HG02623 (cell line): ENCODE results near the gene CEBPZ.

ENCODE experiments used
- ATAC-seq: cut with Tn5 transposase; IDR thresholded peaks from one replicate; pipeline ENCODE4 v1.9.1; 2021; ENCODE audit warnings: moderate library complexity; ENCODE audit not compliant: unreplicated experiment

Gene CEBPZ

DNA sequence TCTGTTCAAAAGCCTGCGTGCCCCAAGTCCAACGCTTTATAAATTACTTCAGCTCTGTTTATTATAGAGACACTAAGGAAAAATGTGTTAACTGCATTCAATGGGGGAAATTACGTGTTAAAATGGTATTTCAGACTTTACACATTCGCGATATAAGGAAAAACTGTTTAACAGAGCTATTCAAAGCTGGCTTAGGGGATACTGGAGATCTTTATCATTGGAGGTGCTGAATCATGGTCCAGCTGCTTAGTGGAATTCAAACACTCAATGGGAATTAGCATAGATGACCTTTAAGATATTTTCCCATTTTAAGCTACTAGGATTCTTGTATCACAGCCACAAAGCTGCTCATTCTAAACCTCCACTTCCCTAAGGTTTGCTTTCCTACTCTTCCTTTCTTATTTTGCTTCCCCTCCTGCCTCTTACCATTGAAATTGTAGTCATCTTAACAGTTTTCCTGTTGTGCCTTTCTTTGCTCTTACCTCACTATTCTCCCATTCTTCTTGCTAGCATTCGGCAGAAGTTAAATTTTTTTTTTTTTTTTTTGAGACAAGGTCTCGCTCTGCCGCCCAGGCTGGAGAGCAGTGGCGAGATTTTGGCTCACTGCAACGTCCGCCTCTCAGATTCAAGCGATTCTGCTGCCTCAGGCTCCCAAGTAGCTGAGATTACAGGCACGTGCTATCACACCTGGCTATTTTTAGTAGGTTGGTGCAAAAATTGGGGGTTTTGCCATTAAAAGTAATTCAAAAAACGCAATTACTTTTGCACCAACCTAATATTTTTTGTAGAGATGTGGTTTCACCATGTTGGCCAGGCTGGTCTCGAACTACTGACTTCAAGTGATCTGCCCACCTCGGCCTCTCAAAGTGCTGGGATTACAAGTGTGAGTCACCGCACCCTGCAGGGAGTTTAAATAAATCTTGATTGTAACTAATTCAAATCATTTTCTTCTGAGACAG is 49.4 kb downstream of the CEBPZ start:
- ATAC-seq: no peak

DNA sequence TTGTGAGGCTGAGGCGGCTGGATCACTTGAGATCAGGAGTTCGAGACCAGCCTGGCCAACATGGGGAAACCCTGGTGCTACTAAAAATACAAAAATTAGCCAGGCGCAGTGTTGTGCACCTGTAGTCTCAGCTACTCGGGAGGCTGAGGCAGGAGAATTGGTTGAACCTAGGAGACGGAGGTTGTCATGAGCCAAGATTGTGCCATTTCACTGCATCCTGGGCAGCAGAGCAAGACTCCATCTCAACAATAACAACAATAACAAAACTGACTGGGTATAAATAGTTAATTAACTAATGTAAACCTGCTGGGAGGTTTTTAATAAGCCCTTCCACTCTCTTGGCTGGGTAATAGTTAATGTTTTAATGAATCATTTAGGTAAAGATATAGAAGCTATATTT is 50.8 kb downstream of the CEBPZ start:
- ATAC-seq: no peak

DNA sequence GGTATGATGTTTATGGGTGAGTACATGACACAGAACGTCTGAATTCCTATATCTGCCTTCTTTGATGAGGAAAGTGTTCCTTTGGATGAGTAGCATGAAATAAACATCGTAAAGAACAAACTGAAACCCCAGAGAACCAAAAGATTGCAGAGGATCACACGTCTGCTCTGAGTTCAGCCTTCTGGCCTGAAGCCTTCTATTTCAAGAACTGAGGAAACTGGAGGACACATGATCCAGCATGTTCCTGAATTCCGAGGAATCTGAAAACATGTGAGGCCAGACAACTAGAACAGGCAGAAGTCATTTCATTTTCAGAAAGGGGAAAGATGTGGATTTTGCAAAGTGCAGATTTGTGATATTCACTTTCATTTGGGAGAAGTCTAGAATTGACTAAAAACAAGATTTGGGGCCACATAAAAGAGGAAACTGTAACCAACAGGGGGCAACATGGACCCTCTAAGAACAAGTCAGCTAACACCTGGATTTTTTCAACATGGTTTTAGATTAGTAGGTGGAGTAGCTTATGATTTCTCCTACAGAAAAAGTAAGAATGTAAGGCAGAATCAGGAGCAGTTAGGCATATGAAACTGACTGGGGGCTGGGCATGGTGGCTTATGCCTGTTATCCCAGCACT is 51.3 kb downstream of the CEBPZ start:
- ATAC-seq: no peak

DNA sequence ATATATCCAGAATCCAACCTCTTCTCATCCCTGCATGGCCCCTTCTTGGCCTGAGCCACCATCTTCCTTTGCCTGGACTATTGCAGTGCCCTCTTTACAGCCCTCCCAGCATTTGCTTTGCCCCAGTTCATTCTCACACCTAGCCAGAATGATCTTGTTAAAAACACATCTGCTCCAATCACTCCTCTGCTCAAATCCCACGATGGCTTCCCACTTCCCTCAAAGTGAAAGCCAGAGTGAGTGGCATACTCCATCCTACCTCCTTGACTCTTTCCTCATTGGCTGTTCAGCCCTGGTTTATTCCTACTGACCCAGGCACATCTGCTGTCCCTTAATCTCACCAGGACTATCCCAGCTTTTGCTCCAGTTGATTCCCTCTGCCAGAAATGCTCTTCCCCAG is 57.7 kb downstream of the CEBPZ start:
- ATAC-seq: no peak

DNA sequence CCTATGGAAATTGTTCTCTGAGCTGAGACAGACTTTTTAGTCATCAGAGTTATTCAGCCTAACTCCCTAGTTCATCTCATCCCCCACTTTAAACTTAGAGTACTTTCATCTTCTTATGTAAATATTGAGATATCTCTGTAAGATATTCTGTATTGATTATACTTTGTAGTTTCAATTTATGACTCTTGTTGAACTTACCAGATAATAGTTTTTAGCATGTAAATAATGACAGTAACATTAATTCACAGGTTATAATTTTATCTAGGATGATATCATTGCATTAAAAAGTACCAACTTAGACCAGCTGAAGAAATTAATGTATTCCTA is 59.8 kb downstream of the CEBPZ start:
- no peak for ATAC-seq

DNA sequence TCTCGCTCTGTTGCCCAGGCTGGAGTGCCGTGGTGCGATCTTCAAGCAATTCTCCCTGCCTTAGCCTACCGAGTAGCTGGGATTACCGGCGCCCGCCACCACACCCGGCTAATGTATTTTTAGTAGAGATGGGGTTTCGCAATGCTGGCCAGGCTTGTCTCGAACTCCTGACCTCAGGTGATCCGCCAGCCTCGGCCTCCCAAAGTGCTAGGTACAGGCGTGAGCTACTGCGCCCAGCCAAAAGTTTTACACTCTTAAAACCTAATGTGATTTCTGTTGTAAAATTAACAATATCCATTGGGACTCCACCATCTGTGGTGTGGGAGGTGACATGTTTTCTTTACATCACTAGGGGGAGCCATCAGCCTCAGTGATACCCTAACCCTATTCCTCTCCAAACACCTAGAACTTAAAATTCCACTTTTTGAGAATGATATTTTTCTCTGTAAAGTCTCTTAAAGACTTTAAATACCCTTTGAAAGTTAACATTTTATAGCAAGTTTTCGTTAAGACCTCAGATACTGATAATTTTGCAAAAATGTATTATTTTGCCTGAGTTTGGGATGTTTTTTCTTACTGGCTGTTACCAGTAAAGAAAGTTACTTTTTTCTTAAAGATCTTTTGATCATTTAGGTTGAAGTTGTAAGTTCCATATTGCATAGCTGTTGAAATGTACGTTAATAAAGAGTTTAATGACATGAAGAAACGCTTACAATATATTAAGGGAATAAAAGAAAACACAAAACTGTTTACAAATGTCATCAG is 63.0 kb downstream of the CEBPZ start:
- peak; percentile 55 for ATAC-seq

DNA sequence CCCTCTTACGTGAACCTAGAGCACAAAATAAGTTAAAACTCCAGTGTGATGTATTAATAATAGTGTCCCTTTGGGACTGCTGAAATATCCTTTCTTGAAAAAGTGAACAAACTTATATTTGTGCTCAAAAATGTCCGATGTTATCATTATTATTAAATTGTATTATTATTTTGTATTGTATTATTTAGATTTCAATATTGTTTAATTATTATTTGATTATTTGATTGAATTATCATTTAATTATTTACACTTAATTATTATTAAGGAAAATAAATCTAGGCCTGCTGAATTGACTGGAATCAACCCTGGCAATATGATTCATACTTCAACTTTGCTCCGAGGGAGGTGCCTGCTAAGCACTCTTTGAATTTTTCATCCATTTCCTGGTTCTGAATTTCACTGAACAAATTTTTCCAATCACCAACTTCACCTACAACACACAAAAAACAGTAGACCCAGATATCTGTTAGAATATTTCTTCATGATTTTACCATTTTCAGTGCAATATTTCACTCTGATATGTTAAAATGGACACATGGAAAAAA is 63.7 kb downstream of the CEBPZ start:
- no peak for ATAC-seq

DNA sequence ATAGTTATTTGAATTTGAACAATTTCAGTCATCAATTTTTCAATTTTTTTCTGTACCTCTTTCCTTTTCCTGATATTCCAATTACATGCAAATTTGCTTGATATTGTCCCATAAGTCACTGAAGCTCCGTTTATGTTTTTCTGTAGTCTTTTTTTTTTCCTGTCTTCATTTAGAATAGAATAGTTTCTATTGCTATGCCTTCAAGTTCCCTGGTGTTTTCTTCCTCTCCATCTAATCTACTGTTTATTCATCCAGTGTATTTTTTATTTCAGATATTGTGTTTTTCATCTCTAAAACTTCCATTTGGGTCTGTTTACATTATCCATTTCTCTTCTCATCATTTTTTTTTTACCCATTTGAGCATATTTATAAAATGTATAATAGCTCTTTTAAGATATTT is 66.6 kb downstream of the CEBPZ start:
- no peak for ATAC-seq

DNA sequence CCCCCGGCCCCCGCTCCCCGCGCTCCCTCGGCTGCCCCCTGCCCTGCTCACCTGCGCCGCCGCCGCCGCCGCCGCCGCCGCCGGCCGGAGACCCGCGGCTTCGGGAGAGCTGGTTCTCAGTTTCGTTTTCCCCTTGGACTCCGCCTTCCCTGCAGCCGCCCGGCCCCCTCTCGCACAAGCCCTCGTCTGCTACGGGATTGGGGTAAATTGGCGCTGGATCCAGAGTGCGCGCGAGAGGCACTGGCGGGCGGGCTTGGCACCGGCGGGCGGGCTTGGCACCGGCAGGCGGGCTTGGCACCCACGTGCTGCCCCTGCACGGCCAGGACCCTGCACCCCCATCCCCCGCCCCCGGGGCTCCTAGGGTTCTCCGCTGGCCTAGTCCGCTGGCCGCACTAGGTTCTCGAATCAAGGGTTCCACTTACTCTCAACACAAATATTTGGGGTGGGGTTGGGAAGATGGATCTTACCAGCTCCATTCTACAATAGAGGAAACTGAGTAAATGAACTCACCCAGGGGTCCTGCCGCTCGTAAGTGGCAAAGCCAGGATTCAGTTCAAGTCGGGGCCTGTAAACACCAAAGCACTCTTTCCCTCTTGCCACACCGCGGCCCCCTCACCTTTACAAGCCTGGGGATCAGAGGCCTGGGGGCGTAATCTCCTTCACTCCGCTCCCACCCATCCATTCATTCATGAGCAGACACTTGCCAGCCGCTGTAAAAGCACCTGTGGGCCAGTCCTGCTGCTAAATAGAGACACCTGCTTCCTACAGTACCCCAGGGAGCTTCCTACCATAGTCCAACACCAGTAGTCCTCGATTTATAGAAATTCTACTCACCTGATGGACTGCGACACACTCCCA is 74.3 kb downstream of the CEBPZ start, which contains the start of gene EIF2AK2:
Gene EIF2AK2 (minus strand): TSS at position 124 of the 858 bp plus-strand sequence. CDS start 9,174 bp downstream, outside the sequence.
- ATAC-seq: peak; percentile 89

DNA sequence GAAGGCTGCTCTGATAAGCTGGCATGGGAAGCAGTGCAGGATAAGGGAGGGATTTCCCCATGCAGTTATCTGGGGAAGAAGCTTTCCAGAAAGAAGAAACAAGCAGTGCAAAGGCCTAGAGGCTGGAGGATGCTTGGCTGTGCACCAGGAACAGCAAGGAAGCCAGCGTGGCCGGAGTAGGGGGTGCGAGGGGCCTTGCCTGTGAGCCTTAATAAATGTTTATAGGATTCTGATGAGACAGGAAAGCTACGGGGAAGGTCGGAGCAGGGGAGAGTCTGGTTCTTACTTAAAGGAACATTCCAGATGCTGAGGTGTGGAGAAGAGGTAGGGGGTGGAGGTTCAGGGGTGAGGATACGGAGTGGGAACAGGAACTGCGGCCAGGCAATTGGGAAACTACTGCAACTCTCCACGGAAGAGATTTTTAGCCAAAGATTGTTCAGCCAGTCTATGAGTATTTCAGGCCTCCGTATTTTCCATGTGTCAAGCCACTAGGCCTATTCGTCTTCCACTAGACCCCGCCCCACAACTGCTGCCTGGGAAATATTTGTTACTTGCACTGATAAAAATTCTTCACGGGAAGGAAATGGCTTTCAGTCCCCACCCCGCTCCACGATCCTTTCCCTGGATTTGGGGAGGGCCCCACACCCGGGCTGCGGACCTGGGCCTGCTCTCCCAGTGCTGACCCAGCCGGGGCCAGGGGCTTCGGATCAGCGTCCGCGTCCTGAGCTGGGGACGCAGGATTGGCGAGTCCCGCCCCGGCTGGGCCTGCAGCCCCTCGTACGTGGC is 75.1 kb downstream of the CEBPZ start:
- peak; percentile 28 for ATAC-seq

DNA sequence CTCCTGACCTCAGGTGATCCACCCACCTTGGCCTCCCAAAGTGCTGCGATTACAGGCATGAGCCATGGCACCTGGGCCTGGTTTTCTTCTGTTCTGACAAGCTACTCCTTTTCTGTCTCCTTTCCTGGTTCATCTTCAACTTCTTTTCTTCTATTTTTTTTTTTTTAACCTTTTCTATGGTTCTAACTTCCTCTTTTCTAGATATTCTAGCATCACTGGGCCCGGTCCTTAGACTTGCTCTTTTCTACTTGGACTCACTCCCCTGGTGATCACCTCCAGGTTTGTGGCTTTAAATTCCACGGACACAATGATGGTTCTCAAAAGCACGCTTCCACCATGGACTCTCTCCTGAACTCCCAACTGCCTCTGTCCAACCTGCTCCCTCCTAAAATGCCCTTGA is 76.6 kb downstream of the CEBPZ start:
- ATAC-seq: no peak

DNA sequence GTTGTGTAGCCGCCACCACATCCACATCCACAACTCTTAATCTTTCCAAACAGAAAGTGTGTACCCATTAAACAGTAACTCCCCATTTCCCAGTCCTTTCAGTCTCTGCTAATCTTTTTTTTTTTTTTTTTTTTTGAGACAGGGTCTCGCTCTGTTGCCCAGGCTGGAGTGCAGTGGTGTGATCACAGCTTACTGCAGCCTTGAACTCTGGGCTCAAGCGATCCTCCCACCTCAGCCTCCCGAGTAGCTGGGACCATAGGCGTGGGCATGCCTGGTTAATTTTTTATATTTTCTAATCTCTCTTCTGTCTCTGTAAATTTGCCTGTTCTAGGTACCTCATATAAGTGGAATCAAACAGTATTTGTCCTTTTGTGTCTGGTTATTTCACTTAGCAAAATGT is 78.2 kb downstream of the CEBPZ start:
- no peak for ATAC-seq
